ENCODE measurements around the gene OR1E2.

- TF ChIP-seq CTCF (IDR thresholded peaks at IDR 0.05) (no peak), POLR2A (IDR thresholded peaks at IDR 0.05) (no peak)
Observed at GRCh38 chr17:3447625-3448024, 14.0 kb upstream of the OR1E2 start.

Data from tibial nerve (tissue), 3 donors.